GM18508 (cell line): ENCODE data around the gene BOD1L2.

Source experiments
- ATAC-seq: cut with Tn5 transposase; IDR thresholded peaks from one replicate; pipeline ENCODE4 v1.9.1; 2021; ENCODE audit warnings: moderate number of reproducible peaks; ENCODE audit not compliant: insufficient read depth, unreplicated experiment

The BOD1L2 gene

GRCh38 chr18:57149531-57149930 is 2.6 kb downstream of the BOD1L2 start:
- ATAC-seq = no peak

GRCh38 chr18:57150081-57150480 is 3.2 kb downstream of the BOD1L2 start:
- no peak for ATAC-seq

GRCh38 chr18:57150828-57151227 is 3.9 kb downstream of the BOD1L2 start:
- ATAC-seq = no peak

- no peak for ATAC-seq
These were observed 7.4 kb downstream of the BOD1L2 start for GRCh38 chr18:57154191-57154830.

- no peak for ATAC-seq
These were observed 17.5 kb downstream of the BOD1L2 start for GRCh38 chr18:57164401-57164800.

GRCh38 chr18:57167617-57168308 is 20.9 kb downstream of the BOD1L2 start:
- ATAC-seq = no peak

- no peak for ATAC-seq
These were observed 24.1 kb downstream of the BOD1L2 start for GRCh38 chr18:57171026-57171425.

GRCh38 chr18:57175532-57175931 is 28.6 kb downstream of the BOD1L2 start:
- no peak for ATAC-seq

GRCh38 chr18:57185434-57185833 is 38.5 kb downstream of the BOD1L2 start:
- ATAC-seq = no peak

GRCh38 chr18:57188851-57189557 is 42.1 kb downstream of the BOD1L2 start:
- ATAC-seq = no peak

- no peak for ATAC-seq
These were observed 43.1 kb downstream of the BOD1L2 start for GRCh38 chr18:57190026-57190425.

GRCh38 chr18:57194070-57194469 is 47.2 kb downstream of the BOD1L2 start:
- ATAC-seq = no peak

GRCh38 chr18:57194622-57195021 is 47.7 kb downstream of the BOD1L2 start:
- ATAC-seq = no peak

GRCh38 chr18:57195341-57195740 is 48.5 kb downstream of the BOD1L2 start:
- no peak for ATAC-seq

- no peak for ATAC-seq
These were observed 50.4 kb downstream of the BOD1L2 start for GRCh38 chr18:57197261-57197660.

GRCh38 chr18:57198073-57198472 is 51.2 kb downstream of the BOD1L2 start:
- ATAC-seq = no peak
